ENCODE measurements around the gene C17orf114.
"Not testable (repeated sequence)": the region's sequence is repeated elsewhere in the genome, so short reads cannot be mapped to it uniquely, and the experiment has no call there.

C17orf114 gene

GRCh38 chr17:4833941-4834680 lies 32.0 kb upstream of the C17orf114 start:
- H3K27me3 ChIP-seq, result no peaks in the 10 kb centered on the region
- peaks cover 4 to 56% (median 45%) of the 10 kb centered on the region in 12 donors for H3K4me1 ChIP-seq
- peaks cover 0 to 10% (median 0%) of the 10 kb centered on the region in 9 donors for H3K36me3 ChIP-seq
- H3K4me3 ChIP-seq, result peak overlapping the region; percentile 59 to 99 (median 88)
- WGBS, 4 donors, result 6 to 9% (median 7%) methylated on average over 15 of the region's 15 CpGs
- no peaks in the 10 kb centered on the region for H3K9me3 ChIP-seq
- DNase-seq (peak in 3 of 5 donors; percentile 26 to 35 (median 29)), ATAC-seq (peak in 2 of 4 donors; percentile 3 to 16)
- intact Hi-C loops (cut with DNase I), result loop anchor here in 4 of 10 donors (1.0 to 10.0 kb wide), 6 partner anchors 27 to 51 kb away; partner anchors contain the start of genes PLD2 (in 1 of the 4) and PSMB6 (in 1 of the 4)
- TF ChIP-seq POLR2A (IDR thresholded peaks at IDR 0.05) (no peak), CTCF (IDR thresholded peaks at IDR 0.05) (no peak)
- peak overlapping the region; percentile 72 to 98 (median 90) for H3K27ac ChIP-seq

- peaks cover 0 to 7% (median 0%) of the 10 kb centered on the region in 9 donors for H3K36me3 ChIP-seq
- peak; percentile 89 to 96 (median 92) for DNase-seq
- H3K27ac ChIP-seq, result peak within 1 kb of the TSS; percentile 72 to 98 (median 90)
- intact Hi-C loops (cut with DNase I), result loop anchor here in 4 of 10 donors (1.0 to 10.0 kb wide), 6 partner anchors 27 to 51 kb away; partner anchors contain the start of genes PLD2 (in 1 of the 4) and PSMB6 (in 1 of the 4)
- WGBS, 4 donors, result 0 to 1% (median 0%) methylated on average over 68 to 91 of the region's 91 CpGs
- no peaks in the 10 kb centered on the region for H3K9me3 ChIP-seq
- H3K4me1 ChIP-seq, result peaks cover 4 to 49% (median 39%) of the 10 kb centered on the region in 12 donors
- no peaks in the 10 kb centered on the region for H3K27me3 ChIP-seq
- peak; percentile 81 to 97 (median 96) for ATAC-seq
- TF ChIP-seq CTCF (IDR thresholded peaks at IDR 0.05) (peak in 1 of 12 donors; percentile 8), POLR2A (IDR thresholded peaks at IDR 0.05) (peak; percentile 18 to 94)
- H3K4me3 ChIP-seq, result peak within 1 kb of the TSS; percentile 59 to 99 (median 88)
Observed at GRCh38 chr17:4833178-4833940, 31.2 kb upstream of the C17orf114 start, which contains the start of gene MINK1. Gene MINK1, plus strand, starts transcription at chr17:4833340. Its CDS starts 244 bp downstream, at chr17:4833584.

- H3K27me3 ChIP-seq, DNase-seq, H3K36me3 ChIP-seq, H3K9me3 ChIP-seq: not testable (repeated sequence)
- 0 to 1% (median 0%) methylated on average over 10 to 14 of the region's 17 CpGs for whole genome bisulfite sequencing, 4 donors
- intact Hi-C loops (cut with DNase I), result loop anchor here in 4 of 10 donors (1.0 to 10.0 kb wide), 6 partner anchors 26 to 52 kb away; partner anchors contain the start of genes PLD2 (in 1 of the 4) and PSMB6 (in 1 of the 4)
- H3K27ac ChIP-seq, result peak overlapping the region in 11 of 12 donors; percentile 80 to 98 (median 91)
- peak in 2 of 4 donors; percentile 5 to 13 for ATAC-seq
- H3K4me1 ChIP-seq, result peaks cover 4 to 44% (median 33%) of the 10 kb centered on the region in 12 donors
- peak overlapping the region; percentile 59 to 99 (median 88) for H3K4me3 ChIP-seq
Observed at GRCh38 chr17:4832829-4833177, 30.7 kb upstream of the C17orf114 start.

- intact Hi-C loops (cut with DNase I), result loop anchor here in 1 of 10 donors (10.0 kb wide), 1 partner anchor 47 kb away; no protein-coding TSS in a partner anchor
- Histone ChIP-seq H3K4me3 (no peak overlapping the region), H3K27me3 (no peaks in the 10 kb centered on the region), H3K27ac (no peak overlapping the region), H3K36me3 (peaks cover 0 to 14% (median 8%) of the 10 kb centered on the region in 9 donors), H3K9me3 (no peaks in the 10 kb centered on the region), H3K4me1 (peaks cover 0 to 1% (median 0%) of the 10 kb centered on the region in 12 donors)
- ATAC-seq (no peak), DNase-seq (no peak)
- WGBS, 4 donors, result 67 to 75% (median 73%) methylated on average over 8 of the region's 8 CpGs
- no peak for TF ChIP-seq POLR2A (IDR thresholded peaks at IDR 0.05)
- TF ChIP-seq CTCF (IDR thresholded peaks at IDR 0.05), result no peak
Observed at GRCh38 chr17:4827399-4827798, 25.3 kb upstream of the C17orf114 start.

Data from heart left ventricle (tissue), 16 donors.